Hepatocyte (in vitro differentiated cells): ENCODE data around the gene RGS6. TPM values are rescaled to one million over a fixed set of nuclear protein-coding genes. Genes with fewer than 3 reads are reported as not detected.

Source experiments
- DNase-seq: peaks from one replicate; pipeline ENCODE4 v3.0.0-alpha.2; 2016; ENCODE audit warnings: low spot score
- H2AFZ ChIP-seq: fragments of 200-600 bp; sonication (generic); 2 replicates; pipeline ENCODE4 v1.6.0; 2016; ENCODE audit warnings: antibody characterized with exemption, mild to moderate bottlenecking
- H3K27ac ChIP-seq: fragments of 200-600 bp; sonication (generic); 2 replicates; pipeline ENCODE4 v1.5.1; 2016; ENCODE audit warnings: mild to moderate bottlenecking
- H3K27me3 ChIP-seq: fragments of 200-600 bp; sonication (generic); 2 replicates; pipeline ENCODE4 v1.6.1; 2016
- H3K36me3 ChIP-seq: fragments of 200-600 bp; sonication (generic); replicated peaks from 2 replicates; pipeline ENCODE4 v1.5.1; 2016; ENCODE audit warnings: low read depth; ENCODE audit not compliant: insufficient read depth
- H3K4me1 ChIP-seq: fragments of 200-600 bp; sonication (generic); 2 replicates; pipeline ENCODE4 v1.5.1; 2016; ENCODE audit warnings: mild to moderate bottlenecking, moderate library complexity; ENCODE audit not compliant: insufficient read depth
- H3K4me2 ChIP-seq: fragments of 200-600 bp; sonication (generic); 2 replicates; pipeline ENCODE4 v1.6.0; 2016
- H3K4me3 ChIP-seq: fragments of 200-600 bp; sonication (generic); 2 replicates; pipeline ENCODE4 v1.5.1; 2016; ENCODE audit warnings: mild to moderate bottlenecking
- H3K79me2 ChIP-seq: fragments of 200-600 bp; sonication (generic); 2 replicates; pipeline ENCODE4 v1.6.0; 2017; ENCODE audit warnings: mild to moderate bottlenecking
- H3K9me2 ChIP-seq: fragments of 200-600 bp; sonication (generic); replicated peaks from 2 replicates; pipeline ENCODE4 v1.6.0; 2017; ENCODE audit warnings: mild to moderate bottlenecking; ENCODE audit not compliant: insufficient read depth
- H3K9me3 ChIP-seq: fragments of 200-600 bp; sonication (generic); 2 replicates; pipeline ENCODE4 v1.5.1; 2016; ENCODE audit warnings: low read depth, mild to moderate bottlenecking
- H4K20me1 ChIP-seq: fragments of 200-600 bp; sonication (generic); 2 replicates; pipeline ENCODE4 v1.6.0; 2016; ENCODE audit warnings: mild to moderate bottlenecking; ENCODE audit not compliant: insufficient read depth, poor library complexity, severe bottlenecking
- CTCF ChIP-seq: fragments of 200-600 bp; sonication (generic); IDR thresholded peaks from 2 replicates; pipeline ENCODE4 v1.5.1; 2016; ENCODE audit warnings: antibody characterized with exemption, mild to moderate bottlenecking; ENCODE audit not compliant: poor library complexity
- EZH2 ChIP-seq: fragments of 200-600 bp; sonication (generic); IDR thresholded peaks from 2 replicates; pipeline ENCODE4 v1.6.1; 2016; ENCODE audit warnings: antibody characterized with exemption, mild to moderate bottlenecking, borderline replicate concordance
- EZH2phosphoT487 ChIP-seq: fragments of 200-600 bp; sonication (generic); IDR thresholded peaks from one replicate; pipeline ENCODE4 v1.6.1; 2018; ENCODE audit warnings: antibody characterized with exemption, mild to moderate bottlenecking, low read depth, moderate library complexity; ENCODE audit not compliant: unreplicated experiment, severe bottlenecking
- WGBS: methylation state at CpG from one replicate; pipeline ENCODE4 v1.1.6; 2016; ENCODE audit warnings: low lambda C conversion rate; ENCODE audit errors: missing lambda C conversion rate; 5-methylcytosine and 5-hydroxymethylcytosine counted together
- polyA plus RNA-seq: library from polyadenylated mRNA; unstranded; fragments of >200 nt; fragmentation: Nextera tagmentation; extraction: Ambion mirVana; gene quantifications from 2 replicates; pipeline ENCODE4 v1.2.1, GENCODE V29; 2016
- total RNA-seq: library from RNA; depleted of rRNA; stranded (reverse); fragments of >200 nt; gene quantifications from 2 replicates; pipeline ENCODE4 v1.2.3, GENCODE V29; 2014

RGS6 gene
- total and polyA plus RNA-seq, 2 experiments from 2014 or later = 0.25 to 0.87 TPM

GRCh38 chr14:71890541-71890940, 41.7 kb upstream of the RGS6 start:
- no peak overlapping the region for H2AFZ ChIP-seq
- H4K20me1 ChIP-seq = no peaks in the 10 kb centered on the region
- H3K9me3 ChIP-seq = no peaks in the 10 kb centered on the region
- no peaks in the 10 kb centered on the region for H3K9me2 ChIP-seq
- DNase-seq = no peak
- H3K4me2 ChIP-seq = no peak overlapping the region
- no peak for TF ChIP-seq EZH2phosphoT487
- no peak for TF ChIP-seq EZH2
- TF ChIP-seq CTCF = no peak
- no peak overlapping the region for H3K4me3 ChIP-seq
- 95% methylated on average over 1 of the region's 1 CpG for WGBS
- no peak overlapping the region for H3K27ac ChIP-seq
- no peaks in the 10 kb centered on the region for H3K36me3 ChIP-seq
- H3K79me2 ChIP-seq = no peaks in the 10 kb centered on the region
- no peaks in the 10 kb centered on the region for H3K27me3 ChIP-seq
- H3K4me1 ChIP-seq = no peaks in the 10 kb centered on the region

- no peaks in the 10 kb centered on the region for H3K9me2 ChIP-seq
- H3K27ac ChIP-seq = no peak overlapping the region
- H3K4me2 ChIP-seq = no peak overlapping the region
- H3K4me3 ChIP-seq = no peak overlapping the region
- no peaks in the 10 kb centered on the region for H3K27me3 ChIP-seq
- no peak for TF ChIP-seq EZH2phosphoT487
- TF ChIP-seq EZH2 = no peak
- TF ChIP-seq CTCF = no peak
- H3K79me2 ChIP-seq = no peaks in the 10 kb centered on the region
- H3K36me3 ChIP-seq = no peaks in the 10 kb centered on the region
- no peaks in the 10 kb centered on the region for H3K9me3 ChIP-seq
- 86% methylated on average over 6 of the region's 6 CpGs for WGBS
- no peak for DNase-seq
- no peak overlapping the region for H2AFZ ChIP-seq
- no peaks in the 10 kb centered on the region for H4K20me1 ChIP-seq
- no peaks in the 10 kb centered on the region for H3K4me1 ChIP-seq
Observed at GRCh38 chr14:71891185-71891584, 41.0 kb upstream of the RGS6 start.

- no peak for DNase-seq
- 38% methylated on average over 1 of the region's 1 CpG for WGBS
- Histone ChIP-seq H3K4me3 (no peak overlapping the region), H2AFZ (no peak overlapping the region), H3K4me2 (no peak overlapping the region), H4K20me1 (no peaks in the 10 kb centered on the region), H3K27ac (no peak overlapping the region), H3K4me1 (no peaks in the 10 kb centered on the region), H3K27me3 (no peaks in the 10 kb centered on the region), H3K36me3 (no peaks in the 10 kb centered on the region), H3K9me2 (no peaks in the 10 kb centered on the region), H3K79me2 (no peaks in the 10 kb centered on the region), H3K9me3 (no peaks in the 10 kb centered on the region)
- TF ChIP-seq EZH2 = no peak
- no peak for TF ChIP-seq CTCF
- TF ChIP-seq EZH2phosphoT487 = no peak
Observed at GRCh38 chr14:71891970-71892369, 40.3 kb upstream of the RGS6 start.

GRCh38 chr14:71905031-71905430, 27.2 kb upstream of the RGS6 start:
- TF ChIP-seq EZH2 = no peak
- TF ChIP-seq EZH2phosphoT487 = no peak
- TF ChIP-seq CTCF = no peak
- 76% methylated on average over 4 of the region's 4 CpGs for WGBS
- Histone ChIP-seq H3K4me3 (no peak overlapping the region), H2AFZ (no peak overlapping the region), H3K4me1 (no peaks in the 10 kb centered on the region), H4K20me1 (no peaks in the 10 kb centered on the region), H3K4me2 (no peak overlapping the region), H3K27me3 (peaks cover 12% of the 10 kb centered on the region), H3K27ac (no peak overlapping the region), H3K9me3 (no peaks in the 10 kb centered on the region), H3K36me3 (no peaks in the 10 kb centered on the region), H3K9me2 (no peaks in the 10 kb centered on the region), H3K79me2 (no peaks in the 10 kb centered on the region)
- no peak for DNase-seq
